Naive thymus-derived CD4-positive, alpha-beta T cell (primary cell): ENCODE results near the gene OSTN. TPM values are rescaled to one million over a fixed set of nuclear protein-coding genes. Genes with fewer than 3 reads are reported as not detected.

Experiments used
- ATAC-seq: fragments of 150-1000 bp; cut with Tn5 transposase; 2 replicates; pipeline ENCODE4 v1.10.0; 2021; ENCODE audit warnings: mild to moderate bottlenecking, moderate library complexity
- CTCF ChIA-PET: fragments of 350-600 bp; sonication (Branson Sonifier 250); formaldehyde crosslinking; loops from one replicate; lab custom pipeline; 2021; ENCODE audit warnings: antibody characterized with exemption; lab: Charles Lee
- POLR2A ChIA-PET: fragments of 350-600 bp; sonication (Branson Sonifier 250); formaldehyde crosslinking; loops from one replicate; lab custom pipeline; 2021; ENCODE audit warnings: antibody characterized with exemption, inconsistent platforms; lab: Charles Lee
- DNase-seq, 9 donors: peaks; one replicate each; pipeline versions ENCODE4 v3.0.0 to v3.0.0-alpha.2; 2020 to 2022; ENCODE audit warnings: mixed read lengths in 1 of 9
- H3K27ac ChIP-seq: one replicate; pipeline ENCODE4 v1.7.0; 2013; ENCODE audit warnings: mild to moderate bottlenecking, low read depth, low read length, moderate library complexity
- H3K27me3 ChIP-seq, 2 donors: one replicate each; pipeline ENCODE4 v1.7.0; 2013; ENCODE audit warnings: low read length in 2 of 2, mild to moderate bottlenecking in 2 of 2, moderate library complexity in 2 of 2; ENCODE audit not compliant: control insufficient read depth in 2 of 2, insufficient read depth in 2 of 2
- H3K36me3 ChIP-seq, 3 experiments: 1 replicate in 2 of 3; 2 replicates in 1 of 3; pipeline ENCODE4 v1.7.0; 2013; ENCODE audit warnings: low read length in 3 of 3, mild to moderate bottlenecking in 3 of 3, moderate library complexity in 1 of 3; ENCODE audit not compliant: insufficient read depth in 3 of 3, control insufficient read depth in 2 of 3
- H3K4me1 ChIP-seq, 2 donors: one replicate each; pipeline ENCODE4 v1.7.0; 2013; ENCODE audit warnings: low read length in 2 of 2, mild to moderate bottlenecking in 2 of 2, moderate library complexity in 1 of 2; ENCODE audit not compliant: control insufficient read depth in 2 of 2, insufficient read depth in 2 of 2
- H3K4me3 ChIP-seq: 2 replicates; pipeline ENCODE4 v1.7.0; 2013; ENCODE audit warnings: mild to moderate bottlenecking, low read length
- H3K9me3 ChIP-seq, 3 experiments: 1 replicate in 2 of 3; 2 replicates in 1 of 3; pipeline ENCODE4 v1.7.0; 2013; ENCODE audit warnings: low read length in 3 of 3; ENCODE audit not compliant: control insufficient read depth in 2 of 3
- H3K27ac Mint-ChIP-seq, 9 donors: one replicate each; pipeline ENCODE4 v1.8.0; 2020 to 2022; ENCODE audit warnings: mixed read lengths in 9 of 9, mild to moderate bottlenecking in 8 of 9, moderate library complexity in 5 of 9, inconsistent platforms in 2 of 9
- H3K27me3 Mint-ChIP-seq, 5 donors: one replicate each; pipeline ENCODE4 v1.8.0; 2021 to 2022; ENCODE audit warnings: mixed read lengths in 5 of 5, mild to moderate bottlenecking in 1 of 5
- H3K36me3 Mint-ChIP-seq, 5 donors: one replicate each; pipeline ENCODE4 v1.8.0; 2020 to 2022; ENCODE audit warnings: mixed read lengths in 5 of 5, mild to moderate bottlenecking in 3 of 5, inconsistent platforms in 1 of 5
- H3K4me1 Mint-ChIP-seq, 7 donors: one replicate each; pipeline ENCODE4 v1.8.0; 2020 to 2022; ENCODE audit warnings: mixed read lengths in 7 of 7, mild to moderate bottlenecking in 3 of 7, inconsistent platforms in 1 of 7
- H3K4me3 Mint-ChIP-seq, 10 donors: one replicate each; pipeline ENCODE4 v1.8.0; 2020 to 2022; ENCODE audit warnings: mild to moderate bottlenecking in 10 of 10, mixed read lengths in 10 of 10, moderate library complexity in 6 of 10, inconsistent platforms in 2 of 10
- H3K9me3 Mint-ChIP-seq, 11 donors: one replicate each; pipeline ENCODE4 v1.8.0; 2020 to 2022; ENCODE audit warnings: mixed read lengths in 11 of 11, mild to moderate bottlenecking in 4 of 11, inconsistent platforms in 1 of 11, moderate library complexity in 1 of 11
- intact Hi-C, 2 donors: fragments of 100-400 bp; cut with micrococcal nuclease; formaldehyde crosslinking; loops; one replicate each; pipeline ENCODE4 v1.15.1; 2023
- polyA plus RNA-seq, 2 donors: library from polyadenylated mRNA; unstranded; fragments of 300-500 nt; fragmentation: Illumina TruSeq; gene quantifications; one replicate each; pipeline ENCODE4 v1.2.3, GENCODE V29; 2021
- total RNA-seq, 6 experiments: library from RNA in 5 of 6; stranded (reverse) in 5 of 6; gene quantifications; 1 replicate in 5 of 6; 2 replicates in 1 of 6; pipeline ENCODE4 v1.2.3 and lab custom pipeline; 2021 to 2026

OSTN gene
- total and polyA plus RNA-seq, 7 experiments from 2014 or later = not detected

DNA sequence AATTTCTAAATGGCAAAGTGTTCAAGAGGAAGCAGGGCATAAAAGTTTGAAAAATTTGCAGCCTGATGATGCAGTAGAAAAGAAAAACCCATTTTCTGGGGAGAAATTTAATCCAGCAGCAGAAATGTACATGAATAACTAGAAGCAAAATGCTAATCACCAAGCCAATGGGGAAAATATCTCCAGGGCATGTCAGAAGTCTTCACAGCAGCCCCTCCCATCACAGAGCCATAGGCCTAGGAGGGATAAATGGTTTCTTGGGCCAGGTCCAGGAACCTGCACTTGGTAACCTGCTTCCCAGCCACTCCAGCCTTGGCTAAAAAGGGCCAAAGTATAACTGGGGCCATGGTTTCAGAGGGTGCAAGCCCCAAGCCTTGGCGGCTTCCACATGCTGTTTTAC is 22.6 kb downstream of the OSTN start:
- ChIA-PET CTCF (no interaction called here), POLR2A (no interaction called here)
- Mint-ChIP-seq H3K4me3 (no peak overlapping the region), H3K4me1 (no peaks in the 10 kb centered on the region), H3K27ac (no peak overlapping the region), H3K9me3 (peaks cover 0 to 19% (median 3%) of the 10 kb centered on the region in 11 donors), H3K36me3 (no peaks in the 10 kb centered on the region), H3K27me3 (peaks cover 0 to 6% (median 0%) of the 10 kb centered on the region in 5 donors)
- no peaks in the 10 kb centered on the region for H3K4me1 ChIP-seq
- H3K27me3 ChIP-seq = no peaks in the 10 kb centered on the region
- ATAC-seq (no peak), DNase-seq (no peak)
- no peaks in the 10 kb centered on the region for H3K36me3 ChIP-seq
- intact Hi-C loops = no loop called here
- no peak overlapping the region for H3K27ac ChIP-seq
- H3K9me3 ChIP-seq = no peaks in the 10 kb centered on the region
- no peak overlapping the region for H3K4me3 ChIP-seq

DNA sequence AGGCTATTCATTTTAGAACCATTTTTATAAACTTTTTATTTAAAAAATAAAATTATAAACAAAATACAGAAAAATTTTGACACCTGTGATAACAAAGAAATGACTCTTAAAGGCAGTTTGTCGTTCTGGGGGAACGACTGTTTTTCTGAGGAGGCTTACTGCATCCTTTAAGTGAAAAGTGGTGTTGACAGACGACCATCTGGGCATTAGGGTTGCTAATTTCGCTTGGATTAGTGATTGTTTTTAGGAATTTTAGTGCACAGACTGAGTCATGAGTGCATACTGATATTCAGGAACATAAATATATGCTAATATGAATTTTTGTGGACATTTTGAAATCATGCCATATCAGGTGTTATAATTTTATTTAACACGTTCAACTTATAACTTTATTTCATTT is 28.5 kb downstream of the OSTN start:
- H3K4me1 Mint-ChIP-seq = no peaks in the 10 kb centered on the region
- H3K9me3 Mint-ChIP-seq = peaks cover 0 to 4% (median 0%) of the 10 kb centered on the region in 11 donors
- POLR2A ChIA-PET = no interaction called here
- no peaks in the 10 kb centered on the region for H3K4me1 ChIP-seq
- no peaks in the 10 kb centered on the region for H3K36me3 Mint-ChIP-seq
- DNase-seq (no peak), ATAC-seq (no peak)
- H3K36me3 ChIP-seq = no peaks in the 10 kb centered on the region
- no peak overlapping the region for H3K27ac Mint-ChIP-seq
- H3K9me3 ChIP-seq = no peaks in the 10 kb centered on the region
- CTCF ChIA-PET = no interaction called here
- H3K4me3 Mint-ChIP-seq = no peak overlapping the region
- H3K27me3 Mint-ChIP-seq = no peaks in the 10 kb centered on the region
- no peak overlapping the region for H3K4me3 ChIP-seq
- intact Hi-C loops = no loop called here
- no peak overlapping the region for H3K27ac ChIP-seq
- no peaks in the 10 kb centered on the region for H3K27me3 ChIP-seq

DNA sequence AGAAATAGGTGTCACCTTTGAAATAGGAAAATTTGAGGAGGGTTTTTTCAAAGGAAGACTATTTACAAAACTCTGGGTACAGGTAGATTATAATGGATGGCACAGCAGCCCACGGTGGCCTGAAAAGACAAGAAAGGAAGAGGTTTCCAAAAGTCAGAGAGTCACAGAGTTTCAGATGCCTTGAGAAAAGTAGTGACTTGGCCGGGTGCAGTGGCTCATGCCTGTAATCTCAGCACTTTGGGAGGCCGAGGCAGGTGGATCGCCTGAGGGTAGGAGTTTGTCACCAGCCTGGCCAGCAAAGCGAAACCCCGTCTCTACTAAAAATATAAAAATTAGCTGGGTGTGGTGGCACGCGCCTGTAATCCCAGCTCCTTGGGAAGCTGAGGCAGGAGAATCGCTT is 35.2 kb downstream of the OSTN start:
- Histone ChIP-seq H3K9me3 (no peaks in the 10 kb centered on the region), H3K36me3 (no peaks in the 10 kb centered on the region), H3K4me1 (no peaks in the 10 kb centered on the region), H3K4me3 (no peak overlapping the region), H3K27ac (no peak overlapping the region), H3K27me3 (no peaks in the 10 kb centered on the region)
- no peak overlapping the region for H3K4me3 Mint-ChIP-seq
- ChIA-PET POLR2A (no interaction called here), CTCF (no interaction called here)
- ATAC-seq (no peak), DNase-seq (no peak)
- H3K4me1 Mint-ChIP-seq = peaks cover 0 to 2% (median 0%) of the 10 kb centered on the region in 7 donors
- H3K27ac Mint-ChIP-seq = no peak overlapping the region
- intact Hi-C loops = no loop called here
- H3K27me3 Mint-ChIP-seq = peaks cover 0 to 3% (median 0%) of the 10 kb centered on the region in 5 donors
- peaks cover 0 to 4% (median 0%) of the 10 kb centered on the region in 11 donors for H3K9me3 Mint-ChIP-seq
- H3K36me3 Mint-ChIP-seq = no peaks in the 10 kb centered on the region

DNA sequence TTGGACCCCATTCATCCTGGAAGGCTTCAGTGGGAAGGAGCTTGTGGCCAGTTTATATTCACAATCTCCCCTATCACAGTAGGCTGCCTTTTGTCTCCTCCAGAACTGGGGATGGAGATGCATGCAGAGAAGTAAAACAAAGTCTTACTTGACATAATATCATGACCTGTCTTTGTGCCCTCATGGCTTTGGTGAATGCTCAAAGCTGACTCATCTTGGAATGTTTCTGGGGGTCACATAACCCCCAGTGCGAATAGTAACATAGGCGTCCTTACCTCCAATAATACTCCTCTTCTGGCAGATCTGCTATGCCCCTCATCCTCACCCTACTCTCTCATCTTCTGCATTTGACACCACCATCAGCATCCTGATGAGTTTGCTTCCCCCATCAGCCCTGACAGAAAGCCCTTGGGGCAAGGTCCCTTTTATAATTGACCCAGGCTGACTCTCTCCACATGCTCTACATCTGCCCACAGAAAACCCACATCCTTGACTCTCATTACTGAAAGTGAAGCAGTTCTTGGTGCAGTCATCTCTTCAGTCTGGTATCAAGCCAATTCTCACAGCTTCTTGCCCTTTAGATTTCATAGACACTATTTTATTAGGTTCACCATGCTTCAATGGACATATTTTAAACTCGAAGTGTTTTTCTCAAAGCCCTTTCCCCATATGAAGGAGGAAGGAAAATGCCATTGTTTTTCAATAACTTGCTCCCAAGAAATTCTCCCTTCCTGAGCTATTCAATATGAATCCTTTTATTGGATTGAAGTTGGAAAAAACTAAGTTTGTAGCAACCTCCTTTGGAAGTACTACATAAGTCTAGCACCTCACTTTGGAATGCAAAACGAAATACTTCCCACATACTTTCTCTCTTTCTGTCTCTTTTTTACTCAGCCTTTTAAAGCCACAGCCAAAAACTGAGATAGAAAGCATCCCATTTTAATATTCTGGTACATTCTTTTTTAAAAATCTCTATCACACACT is 36.6 kb downstream of the OSTN start:
- Histone ChIP-seq H3K4me3 (no peak overlapping the region), H3K27ac (no peak overlapping the region), H3K27me3 (no peaks in the 10 kb centered on the region), H3K9me3 (no peaks in the 10 kb centered on the region), H3K36me3 (no peaks in the 10 kb centered on the region), H3K4me1 (no peaks in the 10 kb centered on the region)
- peaks cover 0 to 3% (median 0%) of the 10 kb centered on the region in 5 donors for H3K27me3 Mint-ChIP-seq
- intact Hi-C loops = no loop called here
- ATAC-seq = no peak
- ChIA-PET CTCF (no interaction called here), POLR2A (no interaction called here)
- H3K4me3 Mint-ChIP-seq = no peak overlapping the region
- H3K36me3 Mint-ChIP-seq = no peaks in the 10 kb centered on the region
- DNase-seq = no peak
- peaks cover 0 to 4% (median 0%) of the 10 kb centered on the region in 11 donors for H3K9me3 Mint-ChIP-seq
- no peak overlapping the region for H3K27ac Mint-ChIP-seq
- peaks cover 0 to 2% (median 0%) of the 10 kb centered on the region in 7 donors for H3K4me1 Mint-ChIP-seq

DNA sequence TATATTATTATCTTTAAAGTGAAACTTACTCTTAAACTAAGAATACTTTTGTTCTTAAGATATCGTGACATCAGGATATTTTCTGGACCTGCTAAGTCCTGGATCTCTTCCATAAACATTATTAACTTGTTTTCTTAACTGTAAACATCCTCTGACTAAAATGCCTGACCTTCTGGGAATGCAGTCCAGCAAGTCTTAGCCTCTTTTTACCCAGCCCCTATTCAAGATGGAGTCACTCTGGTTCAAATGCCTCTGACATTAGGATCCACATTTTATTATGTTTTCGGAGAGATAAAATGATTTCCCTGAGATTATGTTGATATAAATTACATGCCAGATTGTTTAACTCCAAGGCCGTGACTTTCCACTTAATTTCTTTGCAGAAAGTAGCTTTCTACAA is 37.6 kb downstream of the OSTN start:
- CTCF ChIA-PET = no interaction called here
- H3K4me1 Mint-ChIP-seq = peaks cover 0 to 2% (median 0%) of the 10 kb centered on the region in 7 donors
- H3K36me3 Mint-ChIP-seq = no peaks in the 10 kb centered on the region
- no peaks in the 10 kb centered on the region for H3K9me3 ChIP-seq
- H3K27ac Mint-ChIP-seq = no peak overlapping the region
- peaks cover 0 to 3% (median 0%) of the 10 kb centered on the region in 5 donors for H3K27me3 Mint-ChIP-seq
- H3K27me3 ChIP-seq = no peaks in the 10 kb centered on the region
- intact Hi-C loops = no loop called here
- no peaks in the 10 kb centered on the region for H3K36me3 ChIP-seq
- no peak for ATAC-seq
- POLR2A ChIA-PET = no interaction called here
- no peak overlapping the region for H3K27ac ChIP-seq
- H3K9me3 Mint-ChIP-seq = peaks cover 0 to 4% (median 0%) of the 10 kb centered on the region in 11 donors
- DNase-seq = no peak
- no peaks in the 10 kb centered on the region for H3K4me1 ChIP-seq
- H3K4me3 ChIP-seq = no peak overlapping the region
- no peak overlapping the region for H3K4me3 Mint-ChIP-seq

DNA sequence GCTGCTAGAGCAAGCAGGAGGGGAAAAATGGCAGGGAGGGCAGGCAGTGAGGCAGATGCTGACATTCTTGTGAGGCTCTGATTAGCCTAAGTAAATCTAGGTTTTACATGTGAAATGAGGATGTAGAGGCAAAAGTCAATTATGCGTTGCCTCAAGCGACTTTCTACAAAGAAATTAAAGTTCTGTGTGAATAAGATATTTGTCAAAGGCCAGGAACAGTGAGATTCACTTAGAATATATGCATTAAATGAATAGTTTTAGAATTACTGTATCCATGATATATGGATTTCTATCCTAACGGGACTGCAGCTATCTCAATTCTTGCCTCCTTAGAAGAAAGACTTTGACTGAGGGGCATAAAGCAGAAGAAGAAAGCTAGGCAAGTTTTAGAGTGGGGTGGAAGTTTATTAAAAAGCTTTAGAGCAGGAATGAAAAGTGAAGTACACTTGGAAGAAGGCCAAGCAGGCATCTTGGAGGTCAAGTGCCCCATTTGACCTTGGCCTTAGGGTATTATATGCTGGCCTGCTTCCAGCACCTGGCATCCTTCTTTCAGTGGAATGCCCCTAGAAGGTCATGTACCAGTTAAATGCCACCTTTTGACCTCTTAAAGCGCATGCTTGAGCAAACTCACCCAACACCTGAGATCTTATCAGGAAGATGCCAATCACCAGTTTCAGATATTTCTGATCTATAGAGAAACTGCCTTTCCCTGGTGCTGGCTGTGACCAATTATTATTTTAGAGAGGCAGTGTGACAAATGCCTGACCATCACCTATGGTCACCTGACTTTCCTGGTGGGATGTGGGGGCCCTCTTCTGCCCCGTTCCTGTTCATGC is 38.2 kb downstream of the OSTN start:
- POLR2A ChIA-PET = no interaction called here
- no peak for ATAC-seq
- Mint-ChIP-seq H3K36me3 (no peaks in the 10 kb centered on the region), H3K9me3 (peaks cover 0 to 4% (median 0%) of the 10 kb centered on the region in 11 donors), H3K27me3 (peaks cover 0 to 3% (median 0%) of the 10 kb centered on the region in 5 donors), H3K4me3 (no peak overlapping the region), H3K27ac (no peak overlapping the region), H3K4me1 (peaks cover 0 to 2% (median 0%) of the 10 kb centered on the region in 7 donors)
- H3K4me3 ChIP-seq = no peak overlapping the region
- H3K9me3 ChIP-seq = no peaks in the 10 kb centered on the region
- H3K4me1 ChIP-seq = no peaks in the 10 kb centered on the region
- no peaks in the 10 kb centered on the region for H3K27me3 ChIP-seq
- intact Hi-C loops = no loop called here
- no peak overlapping the region for H3K27ac ChIP-seq
- CTCF ChIA-PET = no interaction called here
- no peak for DNase-seq
- H3K36me3 ChIP-seq = no peaks in the 10 kb centered on the region
